Measurements from ENCODE around the gene ZNF74.

ZNF74 gene

GRCh38 chr22:20422271-20423007 is 28.5 kb downstream of the ZNF74 start:
- no peak for DNase-seq

GRCh38 chr22:20423008-20423905 is 29.3 kb downstream of the ZNF74 start:
- DNase-seq = no peak

- DNase-seq = no peak
Observed at GRCh38 chr22:20423906-20424551, 30.1 kb downstream of the ZNF74 start.

- no peak for DNase-seq
Observed at GRCh38 chr22:20424568-20424931, 30.6 kb downstream of the ZNF74 start.

- DNase-seq = no peak
Observed at GRCh38 chr22:20424932-20425565, 31.1 kb downstream of the ZNF74 start.

- DNase-seq = no peak
Observed at GRCh38 chr22:20425566-20426258, 31.8 kb downstream of the ZNF74 start.

GRCh38 chr22:20426259-20426615 is 32.3 kb downstream of the ZNF74 start:
- no peak for DNase-seq

GRCh38 chr22:20427104-20427944 is 33.4 kb downstream of the ZNF74 start:
- no peak for DNase-seq

- DNase-seq = no peak
Observed at GRCh38 chr22:20427945-20428417, 34.0 kb downstream of the ZNF74 start.

GRCh38 chr22:20428496-20429253 is 34.7 kb downstream of the ZNF74 start:
- no peak for DNase-seq

GRCh38 chr22:20429254-20430100 is 35.5 kb downstream of the ZNF74 start:
- DNase-seq = no peak

- no peak for DNase-seq
Observed at GRCh38 chr22:20430101-20430719, 36.3 kb downstream of the ZNF74 start.

- DNase-seq = no peak
Observed at GRCh38 chr22:20430720-20431510, 37.0 kb downstream of the ZNF74 start.

- no peak for DNase-seq
Observed at GRCh38 chr22:20431511-20432192, 37.7 kb downstream of the ZNF74 start.

- DNase-seq = no peak
Observed at GRCh38 chr22:20432244-20432686, 38.3 kb downstream of the ZNF74 start.

GRCh38 chr22:20433191-20433590 is 39.2 kb downstream of the ZNF74 start:
- DNase-seq = no peak

GRCh38 chr22:20433686-20434241 is 39.8 kb downstream of the ZNF74 start:
- DNase-seq = no peak
